Neutrophil (primary cell): ENCODE measurements around the gene JDP2.

Source experiments
- H3K27ac ChIP-seq: fragments of 200-600 bp; sonication (generic); 2 replicates; pipeline ENCODE4 v1.5.1; 2016; ENCODE audit warnings: mild to moderate bottlenecking, moderate library complexity
- H3K27me3 ChIP-seq: fragments of 200-600 bp; sonication (generic); 2 replicates; pipeline ENCODE4 v1.6.0; 2016; ENCODE audit warnings: mild to moderate bottlenecking
- H3K36me3 ChIP-seq: fragments of 200-600 bp; sonication (generic); 2 replicates; pipeline ENCODE4 v1.5.1; 2017
- H3K4me1 ChIP-seq, 2 experiments: fragments of 200-600 bp in 1 of 2; sonication (generic) in 1 of 2; 1 replicate in 1 of 2; 2 replicates in 1 of 2; pipeline versions ENCODE4 v1.5.1 to v1.6.1; 2013 to 2016; ENCODE audit warnings: low read depth in 1 of 2, low read length in 1 of 2, mild to moderate bottlenecking in 1 of 2, moderate library complexity in 1 of 2; ENCODE audit not compliant: control insufficient read depth in 1 of 2, insufficient read depth in 1 of 2
- H3K4me3 ChIP-seq, 2 experiments: fragments of 200-600 bp in 1 of 2; sonication (generic) in 1 of 2; 1 replicate in 1 of 2; 2 replicates in 1 of 2; pipeline ENCODE4 v1.5.1; 2013 to 2016; ENCODE audit warnings: low read depth in 1 of 2, low read length in 1 of 2, mild to moderate bottlenecking in 1 of 2, moderate library complexity in 1 of 2
- H3K9me3 ChIP-seq: fragments of 200-600 bp; sonication (generic); 2 replicates; pipeline ENCODE4 v1.5.1; 2016
- CTCF ChIP-seq: fragments of 200-600 bp; sonication (generic); IDR thresholded peaks from 2 replicates; pipeline ENCODE4 v1.5.1; 2016; ENCODE audit warnings: antibody characterized with exemption

JDP2 gene

GRCh38 chr14:75518625-75519024 is 90.8 kb downstream of the JDP2 start:
- Histone ChIP-seq H3K4me1 (peaks cover 30 to 33% of the 10 kb centered on the region in 2 experiments), H3K27me3 (no peaks in the 10 kb centered on the region)
- peak; percentile 53 for TF ChIP-seq CTCF

GRCh38 chr14:75519394-75519793 is 91.6 kb downstream of the JDP2 start:
- H3K4me1 ChIP-seq, result peaks cover 38 to 41% of the 10 kb centered on the region in 2 experiments
- no peak for TF ChIP-seq CTCF

More at GRCh38 chr14:75518625-75519024, 90.8 kb downstream of the JDP2 start:
- Histone ChIP-seq H3K27ac (no peak overlapping the region), H3K9me3 (no peaks in the 10 kb centered on the region), H3K36me3 (no peaks in the 10 kb centered on the region), H3K4me3 (no peak overlapping the region)

GRCh38 chr14:75519826-75520728 is 92.3 kb downstream of the JDP2 start:
- TF ChIP-seq CTCF, result no peak
- Histone ChIP-seq H3K27me3 (no peaks in the 10 kb centered on the region), H3K36me3 (peaks cover 3% of the 10 kb centered on the region), H3K4me1 (peaks cover 40 to 44% of the 10 kb centered on the region in 2 experiments), H3K4me3 (no peak overlapping the region), H3K9me3 (no peaks in the 10 kb centered on the region), H3K27ac (no peak overlapping the region)

More at GRCh38 chr14:75519394-75519793, 91.6 kb downstream of the JDP2 start:
- no peaks in the 10 kb centered on the region for H3K9me3 ChIP-seq
- H3K4me3 ChIP-seq, result no peak overlapping the region
- no peak overlapping the region for H3K27ac ChIP-seq
- H3K27me3 ChIP-seq, result no peaks in the 10 kb centered on the region
- no peaks in the 10 kb centered on the region for H3K36me3 ChIP-seq

GRCh38 chr14:75520852-75521251 is 93.0 kb downstream of the JDP2 start:
- peaks cover 33 to 37% of the 10 kb centered on the region in 2 experiments for H3K4me1 ChIP-seq
- TF ChIP-seq CTCF, result no peak
- no peak overlapping the region for H3K27ac ChIP-seq
- H3K36me3 ChIP-seq, result peaks cover 6% of the 10 kb centered on the region
- no peaks in the 10 kb centered on the region for H3K9me3 ChIP-seq
- H3K4me3 ChIP-seq, result no peak overlapping the region
- H3K27me3 ChIP-seq, result no peaks in the 10 kb centered on the region

- Histone ChIP-seq H3K9me3 (no peaks in the 10 kb centered on the region), H3K27ac (peak overlapping the region; percentile 80), H3K4me1 (peaks cover 30 to 34% of the 10 kb centered on the region in 2 experiments), H3K27me3 (no peaks in the 10 kb centered on the region), H3K36me3 (peaks cover 8% of the 10 kb centered on the region), H3K4me3 (peak overlapping the region; percentile 58 to 77)
- no peak for TF ChIP-seq CTCF
Observed at GRCh38 chr14:75521415-75522199, 93.8 kb downstream of the JDP2 start.
